Adrenal gland (tissue), 5 donors: ENCODE data around the gene MST1R.

Experiments
- CTCF ChIP-seq, 6 experiments: fragments of 450-650 bp in 4 of 6; fragments of 200-600 bp in 2 of 6; sonication (generic) in 1 of 6; IDR thresholded peaks; 1 replicate in 5 of 6; 2 replicates in 1 of 6; pipeline versions ENCODE4 v1.5.1 to v1.8.0; 2016 to 2021; ENCODE audit warnings: antibody characterized with exemption in 6 of 6, mild to moderate bottlenecking in 2 of 6, moderate library complexity in 1 of 6
- POLR2A ChIP-seq, 2 donors: fragments of 450-650 bp; IDR thresholded peaks; one replicate each; pipeline ENCODE4 v1.6.1; 2017; ENCODE audit warnings: antibody characterized with exemption in 2 of 2, mild to moderate bottlenecking in 2 of 2, moderate library complexity in 1 of 2
- donor health status: DM: no; HTN: no; CAD: no.

GRCh38 chr3:49867400-49867799 lies 36.3 kb downstream of the MST1R start:
- TF ChIP-seq CTCF (IDR thresholded peaks at IDR 0.05) (no peak), POLR2A (IDR thresholded peaks at IDR 0.05) (no peak)
